H1 (cell line): ENCODE results near the gene OGT. TPM values are rescaled to one million over a fixed set of nuclear protein-coding genes. Genes with fewer than 3 reads are reported as not detected.
A peak's percentile ranks its signal among the peaks of the same experiment; 100 is the strongest.

Source experiments
- CTCF ChIA-PET: fragments of 300-600 bp; sonication (Branson Sonifier 250); formaldehyde crosslinking; loops from one replicate; lab custom pipeline; 2021; ENCODE audit not compliant: partially characterized antibody; lab: Charles Lee
- POLR2A ChIA-PET: fragments of 300-600 bp; sonication (Branson Sonifier 250); formaldehyde crosslinking; loops from one replicate; lab custom pipeline; 2021; ENCODE audit warnings: inconsistent platforms; ENCODE audit not compliant: partially characterized antibody; lab: Charles Lee
- DNase-seq, 2 experiments: peaks; one replicate each; pipeline versions ENCODE4 v3.0.0 to v3.0.0-alpha.2; 2010 to 2022; ENCODE audit warnings: low spot score in 2 of 2, low read depth in 1 of 2, mixed read lengths in 1 of 2
- FAIRE-seq: peaks from 2 replicates; lab custom pipeline; 2011; peaks lifted over from hg19 to GRCh38; lab: Jason Lieb, UNC
- H2AFZ ChIP-seq: 2 replicates; pipeline ENCODE4 v1.8.1; 2012; ENCODE audit warnings: low read length, inconsistent platforms
- H2AK5ac ChIP-seq: 2 replicates; pipeline ENCODE4 v1.6.1; 2013; ENCODE audit warnings: low read depth, low read length
- H2BK120ac ChIP-seq: replicated peaks from 2 replicates; pipeline ENCODE3; 2013; ENCODE audit warnings: low read depth, low read length, inconsistent platforms
- H2BK12ac ChIP-seq: 2 replicates; pipeline ENCODE4 v1.6.1; 2013; ENCODE audit warnings: low read depth, low read length
- H2BK15ac ChIP-seq: 2 replicates; pipeline ENCODE4 v1.6.1; 2013; ENCODE audit warnings: low read length
- H2BK20ac ChIP-seq: 2 replicates; pipeline ENCODE4 v1.6.1; 2013; ENCODE audit warnings: low read length
- H2BK5ac ChIP-seq: 2 replicates; pipeline ENCODE4 v1.6.1; 2013; ENCODE audit warnings: low read depth, low read length
- H3K14ac ChIP-seq: 2 replicates; pipeline ENCODE4 v1.6.1; 2013; ENCODE audit warnings: inconsistent platforms; ENCODE audit not compliant: insufficient read length
- H3K18ac ChIP-seq: 2 replicates; pipeline ENCODE4 v1.6.1; 2013; ENCODE audit warnings: low read length; ENCODE audit errors: extremely low read depth
- H3K23ac ChIP-seq: 2 replicates; pipeline ENCODE4 v1.6.1; 2013; ENCODE audit warnings: inconsistent platforms; ENCODE audit not compliant: insufficient read length
- H3K23me2 ChIP-seq: 2 replicates; pipeline ENCODE4 v1.6.1; 2013; ENCODE audit warnings: low read depth, low read length
- H3K27ac ChIP-seq: 2 replicates; pipeline ENCODE4 v1.6.1; 2011; ENCODE audit warnings: low read depth, low read length, inconsistent platforms
- H3K27me3 ChIP-seq, 4 experiments: replicated peaks in 1 of 4; 1 replicate in 1 of 4; 2 replicates in 3 of 4; pipeline versions ENCODE4 v1.6.1 to v1.8.1; 2011 to 2013; ENCODE audit warnings: low read length in 3 of 4, mild to moderate bottlenecking in 3 of 4, inconsistent platforms in 2 of 4, mixed read lengths in 2 of 4, moderate library complexity in 1 of 4; ENCODE audit not compliant: control insufficient read depth in 3 of 4, insufficient read depth in 3 of 4; ENCODE audit errors: extremely low read depth in 1 of 4
- H3K36me3 ChIP-seq, 4 experiments: 2 replicates each; pipeline versions ENCODE4 v1.6.1 to v1.8.1; 2011 to 2013; ENCODE audit warnings: mild to moderate bottlenecking in 4 of 4, low read length in 3 of 4, moderate library complexity in 2 of 4, control low read depth in 1 of 4, inconsistent platforms in 1 of 4; ENCODE audit not compliant: insufficient read depth in 4 of 4, control insufficient read depth in 2 of 4
- H3K4ac ChIP-seq: replicated peaks from 2 replicates; pipeline ENCODE3; 2013; ENCODE audit warnings: low read length, low read depth, mixed read lengths, inconsistent platforms; ENCODE audit not compliant: insufficient read length
- H3K4me1 ChIP-seq, 4 experiments: replicated peaks in 1 of 4; 1 replicate in 1 of 4; 2 replicates in 3 of 4; pipeline versions ENCODE4 v1.6.1 to v1.8.1; 2011 to 2013; ENCODE audit warnings: low read length in 3 of 4, inconsistent platforms in 2 of 4, mixed read lengths in 1 of 4; ENCODE audit not compliant: insufficient read depth in 4 of 4, control insufficient read depth in 3 of 4
- H3K4me2 ChIP-seq, 2 experiments: 2 replicates each; pipeline versions ENCODE4 v1.6.1 to v1.8.1; 2011 to 2013; ENCODE audit warnings: low read depth in 2 of 2, low read length in 2 of 2, control low read depth in 1 of 2, inconsistent platforms in 1 of 2, mild to moderate bottlenecking in 1 of 2; ENCODE audit not compliant: insufficient read depth in 1 of 2
- H3K4me3 ChIP-seq, 4 experiments: fragments of 200-600, 300-600 bp in 1 of 4; sonication (generic), shearing (Covaris generic), sonication (Bioruptor Twin) in 1 of 4; 2 replicates each; pipeline versions ENCODE4 v1.5.1 to v1.8.1; 2011 to 2016; ENCODE audit warnings: low read length in 4 of 4, low read depth in 3 of 4, control low read depth in 2 of 4, inconsistent platforms in 2 of 4, mild to moderate bottlenecking in 2 of 4, mixed read lengths in 1 of 4, moderate library complexity in 1 of 4; ENCODE audit not compliant: insufficient read depth in 2 of 4; ENCODE audit errors: extremely low read depth in 1 of 4
- H3K56ac ChIP-seq: replicated peaks from 2 replicates; pipeline ENCODE3; 2013; ENCODE audit warnings: low read depth, mild to moderate bottlenecking, mixed read lengths, low read length, inconsistent platforms; ENCODE audit not compliant: insufficient read length
- H3K79me1 ChIP-seq: 2 replicates; pipeline ENCODE4 v1.6.1; 2013; ENCODE audit warnings: low read depth, low read length, control low read depth
- H3K79me2 ChIP-seq, 2 experiments: 2 replicates each; pipeline versions ENCODE4 v1.6.1 to v1.8.1; 2012 to 2013; ENCODE audit warnings: low read length in 2 of 2, mild to moderate bottlenecking in 2 of 2, inconsistent platforms in 1 of 2; ENCODE audit not compliant: insufficient read depth in 2 of 2, control insufficient read depth in 1 of 2
- H3K9ac ChIP-seq, 4 experiments: replicated peaks in 1 of 4; 1 replicate in 1 of 4; 2 replicates in 3 of 4; pipeline versions ENCODE4 v1.6.1 to v1.8.1; 2011 to 2013; ENCODE audit warnings: low read depth in 3 of 4, low read length in 3 of 4, control low read depth in 2 of 4, mild to moderate bottlenecking in 2 of 4, moderate library complexity in 2 of 4, inconsistent platforms in 1 of 4; ENCODE audit errors: extremely low read depth in 1 of 4
- H3K9me3 ChIP-seq, 2 experiments: 2 replicates each; pipeline versions ENCODE4 v1.6.1 to v1.8.1; 2012 to 2013; ENCODE audit warnings: mild to moderate bottlenecking in 2 of 2, moderate library complexity in 2 of 2, control low read depth in 1 of 2, inconsistent platforms in 1 of 2, low read depth in 1 of 2, low read length in 1 of 2, mixed read lengths in 1 of 2; ENCODE audit not compliant: insufficient read depth in 2 of 2
- H4K20me1 ChIP-seq, 2 experiments: replicated peaks in 1 of 2; 2 replicates each; pipeline versions ENCODE3 to v1.8.1; 2011 to 2013; ENCODE audit warnings: inconsistent platforms in 2 of 2, low read length in 2 of 2, mild to moderate bottlenecking in 1 of 2; ENCODE audit not compliant: insufficient read depth in 2 of 2, control insufficient read depth in 1 of 2
- H4K5ac ChIP-seq: 2 replicates; pipeline ENCODE4 v1.6.1; 2013; ENCODE audit warnings: low read length, low read depth, mixed read lengths, inconsistent platforms; ENCODE audit not compliant: insufficient read length
- H4K8ac ChIP-seq: 2 replicates; pipeline ENCODE4 v1.8.0; 2013; ENCODE audit warnings: mild to moderate bottlenecking, moderate library complexity, low read length, inconsistent platforms; ENCODE audit not compliant: insufficient read depth; ENCODE audit errors: extremely low read depth
- H4K91ac ChIP-seq: replicated peaks from 2 replicates; pipeline ENCODE3; 2013; ENCODE audit warnings: low read length, mixed read lengths, inconsistent platforms; ENCODE audit not compliant: insufficient read length
- CBX5 ChIP-seq: fragments of 300-800, 300-1000 bp; sonication (generic); IDR thresholded peaks from 2 replicates; pipeline ENCODE4 v1.7.1; 2016; ENCODE audit warnings: antibody characterized with exemption, low read length, low read depth
- CTBP2 ChIP-seq: IDR thresholded peaks from 2 replicates; pipeline ENCODE4 v1.7.0; 2011; ENCODE audit warnings: borderline replicate concordance, mild to moderate bottlenecking, moderate library complexity, mixed read lengths, low read length; ENCODE audit not compliant: insufficient read depth, insufficient read length
- EP300 ChIP-seq, 2 experiments: IDR thresholded peaks; 1 replicate in 1 of 2; 2 replicates in 1 of 2; pipeline ENCODE4 v1.6.1; 2011 to 2012; ENCODE audit warnings: low read depth in 2 of 2, low read length in 2 of 2, mild to moderate bottlenecking in 2 of 2, borderline replicate concordance in 1 of 2, inconsistent platforms in 1 of 2, moderate library complexity in 1 of 2
- HDAC2 ChIP-seq, 2 experiments: fragments of 300-600 bp in 1 of 2; sonication (generic) in 1 of 2; IDR thresholded peaks; 2 replicates each; pipeline ENCODE4 v1.6.1; 2011 to 2012; ENCODE audit warnings: low read depth in 2 of 2, low read length in 2 of 2, mild to moderate bottlenecking in 2 of 2, moderate library complexity in 2 of 2, borderline replicate concordance in 1 of 2, inconsistent platforms in 1 of 2
- HDAC6 ChIP-seq: IDR thresholded peaks from one replicate; pipeline ENCODE4 v1.7.1; 2012; ENCODE audit warnings: low read depth, mild to moderate bottlenecking, inconsistent platforms, low read length, moderate library complexity
- KDM1A ChIP-seq: fragments of 200-600, 300-600 bp; sonication (generic); IDR thresholded peaks from 2 replicates; pipeline ENCODE4 v1.7.1; 2016; ENCODE audit warnings: mild to moderate bottlenecking, low read length, borderline replicate concordance
- KDM4A ChIP-seq: IDR thresholded peaks from one replicate; pipeline ENCODE4 v1.7.1; 2012; ENCODE audit warnings: low read depth, mild to moderate bottlenecking, moderate library complexity, low read length, inconsistent platforms; ENCODE audit not compliant: severe bottlenecking
- POLR2A ChIP-seq, 2 experiments: IDR thresholded peaks; 1 replicate in 1 of 2; 2 replicates in 1 of 2; pipeline ENCODE4 v1.6.1; 2011; ENCODE audit warnings: low read depth in 2 of 2, low read length in 2 of 2, mild to moderate bottlenecking in 2 of 2; ENCODE audit errors: control extremely low read depth in 1 of 2
- SAP30 ChIP-seq: fragments of 300-600 bp; sonication (generic); IDR thresholded peaks from 2 replicates; pipeline ENCODE4 v1.7.1; 2012; ENCODE audit warnings: low read length, moderate library complexity, mild to moderate bottlenecking, inconsistent platforms; ENCODE audit not compliant: insufficient read depth, insufficient replicate concordance
- SUZ12 ChIP-seq: fragments of 200-600 bp; sonication (generic); IDR thresholded peaks from 2 replicates; pipeline ENCODE4 v1.6.1; 2012; ENCODE audit warnings: mild to moderate bottlenecking, inconsistent platforms, low read length, moderate library complexity, mixed read lengths
- TCF12 ChIP-seq: IDR thresholded peaks from 2 replicates; pipeline ENCODE4 v1.6.1; 2011; ENCODE audit warnings: low read depth, mild to moderate bottlenecking, low read length
- WGBS, 2 experiments: shearing (Covaris generic) in 1 of 2; methylation state at CpG; one replicate each; pipeline versions ENCODE4 v1.1.6 to v1.1.7; 2013 to 2015; ENCODE audit warnings: low lambda C conversion rate in 2 of 2, mixed read lengths in 2 of 2, inconsistent platforms in 1 of 2, low coverage in 1 of 2, missing lambda C conversion rate in 1 of 2; ENCODE audit not compliant: insufficient replicate concordance in 2 of 2, insufficient coverage in 1 of 2, insufficient read length in 1 of 2; ENCODE audit errors: extremely low coverage in 1 of 2, missing lambda C conversion rate in 1 of 2; 5-methylcytosine and 5-hydroxymethylcytosine counted together
- polyA plus RNA-seq, 7 experiments: library from polyadenylated mRNA; depleted of rRNA in 3 of 7; stranded (reverse) in 5 of 7; unstranded in 2 of 7; fragments of >200 nt in 5 of 7; fragments of 200-250 nt in 2 of 7; gene quantifications; 1 replicate in 5 of 7; 2 replicates in 1 of 7; 4 replicates in 1 of 7; pipeline versions ENCODE4 v1.2.1 to v1.2.3, GENCODE V29; 2011 to 2013; ENCODE audit warnings: missing spikeins in 2 of 7, mixed read lengths in 2 of 7
- total RNA-seq: library from RNA; stranded (reverse); fragmentation: NEBNext Ultra II Directional; extraction: Animal tissue kit (Norgen Biotek cat#: 25700); gene quantifications from 2 replicates; pipeline ENCODE4 v1.2.1, GENCODE V29; 2021

The OGT gene
- total and polyA plus RNA-seq, 2 of the 8 experiments (the other 6 are each of a cell fraction or from before 2014, with no cell fraction given) = 130 to 169 TPM

GRCh38 chrX:71533516-71533850, 579 bp downstream of the OGT start:
- peak overlapping the region; percentile 65 to 99 (median 95) for H3K4me3 ChIP-seq
- peak overlapping the region; percentile 88 to 99 (median 94) for H3K9ac ChIP-seq
- no peaks in the 10 kb centered on the region for H3K79me1 ChIP-seq
- H2AK5ac ChIP-seq = 0 out of 2 replicates have a peak overlapping the region, but pooled peaks have one; percentile 53
- peaks cover 3% of the 10 kb centered on the region for H3K23me2 ChIP-seq
- H2AFZ ChIP-seq = no peak overlapping the region
- H4K91ac ChIP-seq = peak overlapping the region; percentile 34
- FAIRE-seq (no peak), DNase-seq (no peak)
- ChIA-PET CTCF (no interaction called here), POLR2A (interaction anchor here (0.8 to 4.4 kb wide), 18 partner anchors 8 to 425 kb away, joined by 3 to 60 read pairs (median 4); partner anchors contain the start of gene TAF1)
- peaks cover 0 to 15% (median 1%) of the 10 kb centered on the region in 4 experiments; a peak in 2 of 8 replicates for H3K36me3 ChIP-seq
- no peak for TF ChIP-seq KDM1A
- TF ChIP-seq CTBP2 = no peak
- TF ChIP-seq SAP30 = no peak
- TF ChIP-seq HDAC6 = no peak
- no peak for TF ChIP-seq POLR2A (IDR thresholded peaks at IDR 0.05; ENCODE audit: control extremely low read depth in 1 of 2, low read depth in 2 of 2, low read length in 2 of 2)
- no peak for TF ChIP-seq HDAC2 (IDR thresholded peaks at IDR 0.05; ENCODE audit: borderline replicate concordance in 1 of 2, low read depth in 2 of 2, low read length in 2 of 2)
- no peak for TF ChIP-seq EP300 (IDR thresholded peaks at IDR 0.05; ENCODE audit: borderline replicate concordance in 1 of 2, low read depth in 2 of 2, low read length in 2 of 2)
- no peak for TF ChIP-seq CBX5
- no peak for TF ChIP-seq TCF12
- no peak for TF ChIP-seq KDM4A
- TF ChIP-seq SUZ12 = no peak
- H3K79me2 ChIP-seq = peaks cover 36 to 56% of the 10 kb centered on the region in 2 experiments
- H3K56ac ChIP-seq = peak overlapping the region; percentile 8
- H3K23ac ChIP-seq = no peak overlapping the region
- peak overlapping the region; percentile 97 for H3K27ac ChIP-seq
- peaks cover 12 to 13% of the 10 kb centered on the region in 2 experiments for H4K20me1 ChIP-seq
- no peak overlapping the region for H3K4ac ChIP-seq
- peak overlapping the region; percentile 95 for H2BK5ac ChIP-seq
- H4K5ac ChIP-seq = peak overlapping the region; percentile 95
- peak overlapping the region; percentile 96; the same call in 1 of the 2 replicates for H4K8ac ChIP-seq
- no peaks in the 10 kb centered on the region for H3K9me3 ChIP-seq
- WGBS, 2 experiments = 0% methylated on average over 8 of the region's 12 CpGs; no CpG with 5 or more reads in 1 of the 2 experiments
- no peak overlapping the region for H2BK15ac ChIP-seq
- H3K27me3 ChIP-seq = no peaks in the 10 kb centered on the region
- H2BK120ac ChIP-seq = no peak overlapping the region
- peak overlapping the region; percentile 74 to 94 for H3K4me2 ChIP-seq
- peaks cover 0 to 4% (median 2%) of the 10 kb centered on the region in 4 experiments; a peak in 3 of 7 replicates for H3K4me1 ChIP-seq
- H3K14ac ChIP-seq = no peak overlapping the region
- H2BK12ac ChIP-seq = peak overlapping the region; percentile 96; the same call in 1 of the 2 replicates
- no peak overlapping the region for H3K18ac ChIP-seq
- H2BK20ac ChIP-seq = no peak overlapping the region
